ENCODE data around the gene DDX49.
A peak's percentile ranks its signal among the peaks of the same experiment; 100 is the strongest.
"Not testable (repeated sequence)": the region's sequence is repeated elsewhere in the genome, so short reads cannot be mapped to it uniquely, and the experiment has no call there.

DDX49 gene

GRCh38 chr19:18940769-18941627, 21.5 kb downstream of the DDX49 start, which contains the start of gene HOMER3:
TSS of gene HOMER3 (minus strand) at chr19:18941217. CDS start at chr19:18938982, 2,235 bp downstream.
- DNase-seq (ENCODE audit: low read depth in 2 of 3, low spot score in 1 of 3): peak; percentile 20 to 75 (median 67)

GRCh38 chr19:18941628-18942354, 22.3 kb downstream of the DDX49 start:
- no peak for DNase-seq (ENCODE audit: low read depth in 2 of 3, low spot score in 1 of 3)

GRCh38 chr19:18942692-18943091, 23.2 kb downstream of the DDX49 start:
- DNase-seq (ENCODE audit: low read depth in 2 of 3, low spot score in 1 of 3): no peak

GRCh38 chr19:18943465-18943864, 23.9 kb downstream of the DDX49 start:
- no peak for DNase-seq (ENCODE audit: low read depth in 2 of 3, low spot score in 1 of 3)

GRCh38 chr19:18945297-18945696, 25.8 kb downstream of the DDX49 start:
- DNase-seq (ENCODE audit: low read depth in 2 of 3, low spot score in 1 of 3): no peak

GRCh38 chr19:18946335-18946734, 26.8 kb downstream of the DDX49 start:
- no peak for DNase-seq (ENCODE audit: low read depth in 2 of 3, low spot score in 1 of 3)

- no peak for DNase-seq (ENCODE audit: low read depth in 2 of 3, low spot score in 1 of 3)
Measured at GRCh38 chr19:18946918-18947317, 27.4 kb downstream of the DDX49 start.

- DNase-seq (ENCODE audit: low read depth in 2 of 3, low spot score in 1 of 3): no peak
Measured at GRCh38 chr19:18948075-18948975, 28.8 kb downstream of the DDX49 start.

- no peak for DNase-seq (ENCODE audit: low read depth in 2 of 3, low spot score in 1 of 3)
Measured at GRCh38 chr19:18948976-18949356, 29.5 kb downstream of the DDX49 start.

GRCh38 chr19:18949858-18950257, 30.3 kb downstream of the DDX49 start:
- DNase-seq (ENCODE audit: low read depth in 2 of 3, low spot score in 1 of 3): no peak

GRCh38 chr19:18951721-18952281, 32.3 kb downstream of the DDX49 start:
- no peak for DNase-seq (ENCODE audit: low read depth in 2 of 3, low spot score in 1 of 3)

GRCh38 chr19:18952364-18953003, 33.0 kb downstream of the DDX49 start:
- DNase-seq (ENCODE audit: low read depth in 2 of 3, low spot score in 1 of 3): not testable (repeated sequence)

- DNase-seq (ENCODE audit: low read depth in 2 of 3, low spot score in 1 of 3): no peak
Measured at GRCh38 chr19:18954094-18954493, 34.6 kb downstream of the DDX49 start.

GRCh38 chr19:18955042-18955441, 35.5 kb downstream of the DDX49 start:
- DNase-seq (ENCODE audit: low read depth in 2 of 3, low spot score in 1 of 3): no peak

GRCh38 chr19:18960370-18960769, 40.9 kb downstream of the DDX49 start:
- DNase-seq (ENCODE audit: low read depth in 2 of 3, low spot score in 1 of 3): no peak

GRCh38 chr19:18961767-18962620, 42.5 kb downstream of the DDX49 start:
- DNase-seq (ENCODE audit: low read depth in 2 of 3, low spot score in 1 of 3): no peak

- DNase-seq (ENCODE audit: low read depth in 2 of 3, low spot score in 1 of 3): no peak
Measured at GRCh38 chr19:18964121-18964520, 44.6 kb downstream of the DDX49 start.

- DNase-seq (ENCODE audit: low read depth in 2 of 3, low spot score in 1 of 3): no peak
Measured at GRCh38 chr19:18966307-18966706, 46.8 kb downstream of the DDX49 start.

- no peak for DNase-seq (ENCODE audit: low read depth in 2 of 3, low spot score in 1 of 3)
Measured at GRCh38 chr19:18967358-18968146, 48.0 kb downstream of the DDX49 start.

All from stimulated activated CD4-positive, alpha-beta T cell treated with anti-CD3 and anti-CD28 coated beads, Interleukin-12 subunit alpha, Interleukin-12 subunit beta, amount 100 ng/mL, for 48 hours (primary cell).